H1 (cell line): ENCODE data around the gene JPT2. TPM values are rescaled to one million over a fixed set of nuclear protein-coding genes. Genes with fewer than 3 reads are reported as not detected.

Source experiments
- ATF2 ChIP-seq: IDR thresholded peaks from 2 replicates; pipeline ENCODE4 v1.6.1; 2012; ENCODE audit warnings: low read length, inconsistent platforms
- HDAC6 ChIP-seq: IDR thresholded peaks from one replicate; pipeline ENCODE4 v1.7.1; 2012; ENCODE audit warnings: low read depth, mild to moderate bottlenecking, inconsistent platforms, low read length, moderate library complexity
- polyA plus RNA-seq, 7 experiments: library from polyadenylated mRNA; depleted of rRNA in 3 of 7; stranded (reverse) in 5 of 7; unstranded in 2 of 7; fragments of >200 nt in 5 of 7; fragments of 200-250 nt in 2 of 7; gene quantifications; 1 replicate in 5 of 7; 2 replicates in 1 of 7; 4 replicates in 1 of 7; pipeline versions ENCODE4 v1.2.1 to v1.2.3, GENCODE V29; 2011 to 2013; ENCODE audit warnings: missing spikeins in 2 of 7, mixed read lengths in 2 of 7
- total RNA-seq: library from RNA; stranded (reverse); fragmentation: NEBNext Ultra II Directional; extraction: Animal tissue kit (Norgen Biotek cat#: 25700); gene quantifications from 2 replicates; pipeline ENCODE4 v1.2.1, GENCODE V29; 2021

Gene JPT2
- total and polyA plus RNA-seq, 2 of the 8 experiments (the other 6 are each of a cell fraction or from before 2014, with no cell fraction given), result 67.6 to 197 TPM

- TF ChIP-seq ATF2 (no peak), HDAC6 (no peak)
- TF ChIP-seq, all 59 proteins: peak for 0
These were observed 22.2 kb downstream of the JPT2 start (continued) for GRCh38 chr16:1700246-1700645.
